Ramos (cell line): Measurements from ENCODE around the gene DLX5.

Experiments used
- in situ Hi-C: fragments of 300-500 bp; cut with MboI; formaldehyde crosslinking; loops from one replicate; pipeline ENCODE4 v1.14.3; 2022; ENCODE audit warnings: low sequenced_read_pairs; ENCODE audit not compliant: unreplicated experiment

The DLX5 gene

GRCh38 chr7:96995406-96996110 lies 29.1 kb downstream of the DLX5 start:
- in situ Hi-C loops = no loop called here

GRCh38 chr7:96993980-96994379 lies 30.7 kb downstream of the DLX5 start:
- in situ Hi-C loops = no loop called here

- in situ Hi-C loops = no loop called here
Measured at GRCh38 chr7:96993094-96993865, 31.4 kb downstream of the DLX5 start.

GRCh38 chr7:96992192-96993005 lies 32.2 kb downstream of the DLX5 start:
- in situ Hi-C loops = no loop called here

GRCh38 chr7:96991546-96992191 lies 33.0 kb downstream of the DLX5 start:
- in situ Hi-C loops = no loop called here

- in situ Hi-C loops = no loop called here
Measured at GRCh38 chr7:96989859-96990317, 34.7 kb downstream of the DLX5 start.

- in situ Hi-C loops = no loop called here
Measured at GRCh38 chr7:96989241-96989858, 35.3 kb downstream of the DLX5 start.

GRCh38 chr7:96987719-96988118 lies 36.9 kb downstream of the DLX5 start:
- in situ Hi-C loops = no loop called here

GRCh38 chr7:96986901-96987300 lies 37.7 kb downstream of the DLX5 start:
- in situ Hi-C loops = no loop called here

- in situ Hi-C loops = no loop called here
Measured at GRCh38 chr7:96985992-96986391, 38.6 kb downstream of the DLX5 start.

GRCh38 chr7:96982586-96982985 lies 42.0 kb downstream of the DLX5 start:
- in situ Hi-C loops = no loop called here

GRCh38 chr7:96979551-96980276 lies 44.9 kb downstream of the DLX5 start:
- in situ Hi-C loops = no loop called here

GRCh38 chr7:96977445-96977844 lies 47.2 kb downstream of the DLX5 start:
- in situ Hi-C loops = no loop called here

- in situ Hi-C loops = no loop called here
Measured at GRCh38 chr7:96976106-96976505, 48.5 kb downstream of the DLX5 start.

- in situ Hi-C loops = no loop called here
Measured at GRCh38 chr7:96973986-96974385, 50.6 kb downstream of the DLX5 start.

- in situ Hi-C loops = no loop called here
Measured at GRCh38 chr7:96970739-96971138, 53.9 kb downstream of the DLX5 start.
